ENCODE measurements around the gene LARP6. TPM values are rescaled to one million over a fixed set of nuclear protein-coding genes. Genes with fewer than 3 reads are reported as not detected.
A peak's percentile ranks its signal among the peaks of the same experiment; 100 is the strongest.

The LARP6 gene
- not detected in 2 replicates for total RNA-seq
- 0.28 TPM for total RNA-seq (2013)
- polyA plus RNA-seq = not detected in 2 replicates
- not detected in 2 replicates for polyA minus RNA-seq

DNA sequence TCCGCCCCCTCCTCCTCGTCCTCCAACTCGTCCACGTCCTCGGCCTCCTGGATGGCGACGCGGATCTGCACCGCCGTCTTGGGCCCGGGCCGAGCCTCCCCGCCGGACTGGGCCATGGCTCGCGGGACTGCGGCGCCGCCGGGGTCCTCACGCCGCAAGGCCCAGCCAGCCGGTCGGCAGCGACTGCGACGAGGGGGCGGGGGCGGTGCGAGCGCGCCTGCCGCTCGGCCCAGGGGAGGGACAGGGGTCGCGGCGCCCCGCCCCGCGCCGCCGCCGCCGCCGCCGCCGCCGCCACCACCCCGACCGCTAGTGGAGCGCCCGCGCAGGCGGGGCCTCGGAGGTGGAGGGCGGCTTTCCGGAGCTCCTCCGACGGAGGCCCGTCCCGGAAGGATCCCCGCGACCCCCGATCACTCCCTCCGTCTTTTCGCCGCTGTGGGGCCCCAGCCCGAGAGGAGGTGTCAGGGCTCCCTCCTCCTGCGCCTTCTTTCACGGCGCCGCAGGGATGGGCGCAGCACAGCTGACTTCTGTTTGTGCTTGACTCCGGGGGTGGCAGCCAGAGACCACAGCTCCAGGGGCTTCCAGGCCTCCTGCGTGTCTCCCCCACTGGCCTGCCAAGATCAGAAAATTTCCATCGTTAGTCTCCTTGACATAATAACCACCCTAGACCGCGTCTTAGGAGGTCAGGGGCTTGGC lies at the start of gene LARP6:
TSS of gene LARP6 (minus strand) at position 185 of the 693 bp plus-strand sequence. CDS start at position 116, 69 bp downstream.
- Histone ChIP-seq H4K20me1 (ENCODE audit: control insufficient read depth, insufficient read depth, low read length, poor library complexity, severe bottlenecking) (no peaks in the 10 kb centered on the region), H3K4me3 (ENCODE audit: control extremely low read depth in 1 of 5, extremely low read depth in 1 of 5, insufficient read depth in 1 of 5, low read depth in 2 of 5, low read length in 4 of 5) (peak within 1 kb of the TSS in 3 of 5 experiments; percentile 30 to 35 (median 33)), H3K79me2 (ENCODE audit: control insufficient read depth, insufficient read depth, low read length) (no peaks in the 10 kb centered on the region), H2AFZ (ENCODE audit: insufficient read depth, low read depth, low read length, poor library complexity, severe bottlenecking) (peak within 1 kb of the TSS; percentile 38), H3K4me1 (ENCODE audit: control insufficient read depth in 2 of 2, insufficient read depth in 2 of 2, low read length in 2 of 2) (peaks cover 0 to 9% of the 10 kb centered on the region in 2 donors), H3K9ac (ENCODE audit: low read length) (no peak within 1 kb of the TSS), H3K27ac (ENCODE audit: low read length in 2 of 2) (no peak within 1 kb of the TSS), H3K27me3 (replicated peaks in 1 of 4; ENCODE audit: control extremely low read depth in 1 of 4, control insufficient read depth in 3 of 4, insufficient read depth in 4 of 4, low read length in 3 of 4) (peaks cover 0 to 24% (median 19%) of the 10 kb centered on the region in 4 experiments), H3K4me2 (replicated peaks; ENCODE audit: low read depth, low read length, poor library complexity, severe bottlenecking) (peak within 1 kb of the TSS; percentile 73), H3K9me3 (ENCODE audit: control extremely low read depth in 1 of 3, control insufficient read depth in 2 of 3, insufficient read depth in 1 of 3, low read length in 2 of 3) (peaks cover 0 to 2% (median 0%) of the 10 kb centered on the region in 3 donors), H3K36me3 (replicated peaks in 1 of 2; ENCODE audit: control extremely low read depth in 1 of 2, control insufficient read depth in 1 of 2, extremely low read depth in 1 of 2, insufficient read depth in 2 of 2, low read length in 1 of 2) (no peaks in the 10 kb centered on the region)
- peak; percentile 51 for ATAC-seq (ENCODE audit: low read depth)
- peak; percentile 34 for DNase-seq
- H3K9me3 Mint-ChIP-seq (ENCODE audit: insufficient read depth) = no peaks in the 10 kb centered on the region
- peaks cover 11% of the 10 kb centered on the region for H3K4me1 Mint-ChIP-seq
- POLR2A ChIA-PET = no interaction called here
- H3K4me3 Mint-ChIP-seq = peak within 1 kb of the TSS; percentile 82
- 2% methylated on average over 78 of the region's 78 CpGs for WGBS (ENCODE audit: insufficient coverage)
- peaks cover 57% of the 10 kb centered on the region for H3K27me3 Mint-ChIP-seq
- TF ChIP-seq, protein P1, sequence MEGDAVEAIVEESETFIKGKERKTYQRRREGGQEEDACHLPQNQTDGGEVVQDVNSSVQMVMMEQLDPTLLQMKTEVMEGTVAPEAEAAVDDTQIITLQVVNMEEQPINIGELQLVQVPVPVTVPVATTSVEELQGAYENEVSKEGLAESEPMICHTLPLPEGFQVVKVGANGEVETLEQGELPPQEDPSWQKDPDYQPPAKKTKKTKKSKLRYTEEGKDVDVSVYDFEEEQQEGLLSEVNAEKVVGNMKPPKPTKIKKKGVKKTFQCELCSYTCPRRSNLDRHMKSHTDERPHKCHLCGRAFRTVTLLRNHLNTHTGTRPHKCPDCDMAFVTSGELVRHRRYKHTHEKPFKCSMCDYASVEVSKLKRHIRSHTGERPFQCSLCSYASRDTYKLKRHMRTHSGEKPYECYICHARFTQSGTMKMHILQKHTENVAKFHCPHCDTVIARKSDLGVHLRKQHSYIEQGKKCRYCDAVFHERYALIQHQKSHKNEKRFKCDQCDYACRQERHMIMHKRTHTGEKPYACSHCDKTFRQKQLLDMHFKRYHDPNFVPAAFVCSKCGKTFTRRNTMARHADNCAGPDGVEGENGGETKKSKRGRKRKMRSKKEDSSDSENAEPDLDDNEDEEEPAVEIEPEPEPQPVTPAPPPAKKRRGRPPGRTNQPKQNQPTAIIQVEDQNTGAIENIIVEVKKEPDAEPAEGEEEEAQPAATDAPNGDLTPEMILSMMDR (IDR thresholded peaks at IDR 0.05) = no peak
- no peak for TF ChIP-seq EZH2 (IDR thresholded peaks at IDR 0.05; ENCODE audit: borderline replicate concordance, insufficient read depth, low read depth, low read length, poor library complexity, severe bottlenecking)
- CTCF ChIA-PET = no interaction called here
- no peak within 1 kb of the TSS for H3K27ac Mint-ChIP-seq
- intact Hi-C loops (cut with micrococcal nuclease) = no loop called here

DNA sequence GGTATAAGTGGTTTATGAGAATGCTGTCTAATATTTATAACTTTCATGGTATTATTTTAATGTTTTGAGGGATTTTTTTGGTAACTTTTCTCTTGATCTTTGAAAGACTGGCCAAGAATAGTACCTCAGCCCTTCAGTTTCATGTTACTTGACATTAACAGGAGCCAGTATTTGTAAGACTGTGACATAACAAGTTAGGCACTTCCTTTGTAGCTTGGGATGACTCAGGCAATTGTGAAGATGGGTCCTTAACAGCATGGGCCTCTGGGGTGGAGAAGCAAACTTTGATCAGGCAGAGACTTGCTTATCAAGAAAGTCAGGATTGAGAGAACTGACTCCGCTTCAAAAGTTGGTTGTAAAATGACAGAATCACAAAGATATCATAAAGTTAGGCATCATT lies 48.1 kb upstream of the LARP6 start:
- Mint-ChIP-seq H3K27me3 (peaks cover 24% of the 10 kb centered on the region), H3K27ac (no peak overlapping the region), H3K4me1 (no peaks in the 10 kb centered on the region), H3K9me3 (ENCODE audit: insufficient read depth) (no peaks in the 10 kb centered on the region), H3K4me3 (no peak overlapping the region)
- CTCF ChIA-PET = no interaction called here
- H4K20me1 ChIP-seq (ENCODE audit: control insufficient read depth, insufficient read depth, low read length, poor library complexity, severe bottlenecking) = no peaks in the 10 kb centered on the region
- no peak overlapping the region for H3K9ac ChIP-seq (ENCODE audit: low read length)
- TF ChIP-seq, protein P1 (IDR thresholded peaks at IDR 0.05) = no peak
- no peak for TF ChIP-seq EZH2 (IDR thresholded peaks at IDR 0.05; ENCODE audit: borderline replicate concordance, insufficient read depth, low read depth, low read length, poor library complexity, severe bottlenecking)
- intact Hi-C loops (cut with micrococcal nuclease) = no loop called here
- no peak for DNase-seq
- 86% methylated on average over 1 of the region's 1 CpG for WGBS (ENCODE audit: insufficient coverage)
- no peaks in the 10 kb centered on the region for H3K79me2 ChIP-seq (ENCODE audit: control insufficient read depth, insufficient read depth, low read length)
- peaks cover 0 to 1% (median 0%) of the 10 kb centered on the region in 3 donors for H3K9me3 ChIP-seq (ENCODE audit: control extremely low read depth in 1 of 3, control insufficient read depth in 2 of 3, insufficient read depth in 1 of 3, low read length in 2 of 3)
- POLR2A ChIA-PET = no interaction called here
- H3K27me3 ChIP-seq (replicated peaks in 1 of 4; ENCODE audit: control extremely low read depth in 1 of 4, control insufficient read depth in 3 of 4, insufficient read depth in 4 of 4, low read length in 3 of 4) = peaks cover 0 to 1% (median 0%) of the 10 kb centered on the region in 4 experiments
- no peaks in the 10 kb centered on the region for H3K36me3 ChIP-seq (replicated peaks in 1 of 2; ENCODE audit: control extremely low read depth in 1 of 2, control insufficient read depth in 1 of 2, extremely low read depth in 1 of 2, insufficient read depth in 2 of 2, low read length in 1 of 2)
- H3K4me1 ChIP-seq (ENCODE audit: control insufficient read depth in 2 of 2, insufficient read depth in 2 of 2, low read length in 2 of 2) = no peaks in the 10 kb centered on the region
- H3K4me2 ChIP-seq (replicated peaks; ENCODE audit: low read depth, low read length, poor library complexity, severe bottlenecking) = no peak overlapping the region
- H2AFZ ChIP-seq (ENCODE audit: insufficient read depth, low read depth, low read length, poor library complexity, severe bottlenecking) = no peak overlapping the region
- ATAC-seq (ENCODE audit: low read depth) = no peak
- H3K27ac ChIP-seq (ENCODE audit: low read length in 2 of 2) = no peak overlapping the region
- H3K4me3 ChIP-seq (ENCODE audit: control extremely low read depth in 1 of 5, extremely low read depth in 1 of 5, insufficient read depth in 1 of 5, low read depth in 2 of 5, low read length in 4 of 5) = no peak overlapping the region
